IMR-90 (cell line): ENCODE measurements around the gene ALDOB. TPM values are rescaled to one million over a fixed set of nuclear protein-coding genes. Genes with fewer than 3 reads are reported as not detected.

ENCODE experiments used
- ATAC-seq: fragments of 200-7000 bp; cut with Tn5 transposase; 2 replicates; pipeline ENCODE4 v1.9.1; 2020; ENCODE audit warnings: low read depth, mild to moderate bottlenecking, moderate library complexity
- BruUV-seq: library from RNA; stranded (reverse); fragments of 400-500 nt; replicated peaks from 2 replicates; lab custom pipeline; 2021; lab: Mats Ljungman, UMichigan
- CTCF ChIA-PET: fragments of 300-600 bp; formaldehyde crosslinking; extraction: SDS; loops from one replicate; lab custom pipeline; 2021; ENCODE audit warnings: antibody characterized with exemption; lab: Yijun Ruan, JAX
- POLR2A ChIA-PET: fragments of 300-600 bp; sonication (Branson Sonifier 250); formaldehyde crosslinking; loops from one replicate; lab custom pipeline; 2022; ENCODE audit warnings: antibody characterized with exemption; ENCODE audit not compliant: unreplicated experiment; lab: Charles Lee
- DNase-seq: peaks from one replicate; pipeline ENCODE4 v3.0.0; 2013
- H2AFZ ChIP-seq: replicated peaks from 2 replicates; pipeline ENCODE3; 2013; ENCODE audit warnings: low read length, mild to moderate bottlenecking; ENCODE audit not compliant: poor library complexity
- H2AK5ac ChIP-seq: 2 replicates; pipeline ENCODE4 v1.6.1; 2013; ENCODE audit warnings: low read depth, low read length, inconsistent platforms
- H2AK9ac ChIP-seq: replicated peaks from 2 replicates; pipeline ENCODE3; 2013; ENCODE audit warnings: mild to moderate bottlenecking, low read depth, low read length, moderate library complexity; ENCODE audit not compliant: poor library complexity
- H2BK120ac ChIP-seq: 2 replicates; pipeline ENCODE4 v1.6.1; 2013; ENCODE audit warnings: low read depth, low read length, inconsistent platforms
- H2BK15ac ChIP-seq: 3 replicates; pipeline ENCODE4 v1.6.1; 2013; ENCODE audit warnings: low read depth, low read length, inconsistent platforms
- H2BK20ac ChIP-seq: 2 replicates; pipeline ENCODE4 v1.6.1; 2013; ENCODE audit warnings: low read depth, mild to moderate bottlenecking, inconsistent platforms, low read length, moderate library complexity
- H2BK5ac ChIP-seq: 2 replicates; pipeline ENCODE4 v1.6.1; 2013; ENCODE audit warnings: mild to moderate bottlenecking, low read depth, low read length, inconsistent platforms; ENCODE audit not compliant: poor library complexity, severe bottlenecking
- H3K14ac ChIP-seq: replicated peaks from 2 replicates; pipeline ENCODE4 v1.6.1; 2013; ENCODE audit warnings: low read depth, low read length, inconsistent platforms
- H3K18ac ChIP-seq: 2 replicates; pipeline ENCODE4 v1.6.1; 2013; ENCODE audit warnings: low read depth, low read length, control low read depth
- H3K23ac ChIP-seq: 2 replicates; pipeline ENCODE4 v1.6.1; 2013; ENCODE audit warnings: low read depth, low read length, inconsistent platforms
- H3K27ac ChIP-seq: 2 replicates; pipeline ENCODE4 v1.5.1; 2013; ENCODE audit warnings: mild to moderate bottlenecking, control low read depth, low read length; ENCODE audit not compliant: insufficient read depth
- H3K27me3 ChIP-seq: 2 replicates; pipeline ENCODE4 v1.6.1; 2013; ENCODE audit warnings: low read length; ENCODE audit not compliant: control insufficient read depth, insufficient read depth
- H3K36me3 ChIP-seq: 2 replicates; pipeline ENCODE4 v1.6.1; 2013; ENCODE audit warnings: low read length, mixed read lengths; ENCODE audit not compliant: control insufficient read depth, insufficient read depth
- H3K4ac ChIP-seq: 2 replicates; pipeline ENCODE4 v1.6.1; 2013; ENCODE audit warnings: low read depth, low read length, inconsistent platforms
- H3K4me1 ChIP-seq: 2 replicates; pipeline ENCODE4 v1.6.1; 2013; ENCODE audit warnings: low read length, mixed read lengths; ENCODE audit not compliant: control insufficient read depth, insufficient read depth
- H3K4me2 ChIP-seq: 2 replicates; pipeline ENCODE4 v1.6.1; 2013; ENCODE audit warnings: low read depth, mild to moderate bottlenecking, control low read depth, low read length, moderate library complexity
- H3K4me3 ChIP-seq: 2 replicates; pipeline ENCODE4 v1.5.1; 2013; ENCODE audit warnings: low read depth, mild to moderate bottlenecking, control low read depth, low read length, moderate library complexity; ENCODE audit not compliant: insufficient read depth
- H3K56ac ChIP-seq: 2 replicates; pipeline ENCODE4 v1.6.1; 2013; ENCODE audit warnings: low read length, inconsistent platforms; ENCODE audit not compliant: insufficient read depth; ENCODE audit errors: extremely low read depth
- H3K79me1 ChIP-seq, 2 experiments: 2 replicates each; pipeline ENCODE4 v1.6.1; 2013; ENCODE audit warnings: low read length in 2 of 2, inconsistent platforms in 1 of 2, low read depth in 1 of 2
- H3K9ac ChIP-seq: 2 replicates; pipeline ENCODE4 v1.6.1; 2013; ENCODE audit warnings: low read depth, low read length, control low read depth
- H3K9me1 ChIP-seq: 2 replicates; pipeline ENCODE4 v1.6.1; 2013; ENCODE audit warnings: low read length, inconsistent platforms; ENCODE audit not compliant: insufficient read depth
- H3K9me3 ChIP-seq: 2 replicates; pipeline ENCODE4 v1.6.1; 2013; ENCODE audit warnings: low read length; ENCODE audit not compliant: control insufficient read depth, insufficient read depth
- H4K20me1 ChIP-seq: 2 replicates; pipeline ENCODE4 v1.6.1; 2013; ENCODE audit warnings: low read length, inconsistent platforms; ENCODE audit not compliant: insufficient read depth
- H4K5ac ChIP-seq: 2 replicates; pipeline ENCODE4 v1.6.1; 2013; ENCODE audit warnings: mild to moderate bottlenecking, low read depth, low read length, control low read depth
- H4K8ac ChIP-seq, 2 experiments: 2 replicates each; pipeline ENCODE4 v1.6.1; 2013; ENCODE audit warnings: low read depth in 2 of 2, low read length in 2 of 2, control low read depth in 1 of 2, inconsistent platforms in 1 of 2
- H4K91ac ChIP-seq: 2 replicates; pipeline ENCODE4 v1.6.1; 2013; ENCODE audit warnings: low read depth, low read length, inconsistent platforms; ENCODE audit not compliant: insufficient read depth
- BHLHE40 ChIP-seq: fragments of 150-350 bp; IDR thresholded peaks from 2 replicates; pipeline ENCODE4 v1.6.1; 2016; ENCODE audit warnings: mild to moderate bottlenecking, low read depth, low read length
- CEBPB ChIP-seq: IDR thresholded peaks from 2 replicates; pipeline ENCODE4 v1.6.1; 2012; ENCODE audit warnings: low read depth, low read length, improper control_type of control experiment
- CHD1 ChIP-seq: IDR thresholded peaks from 2 replicates; pipeline ENCODE4 v1.6.1; 2012; ENCODE audit warnings: low read depth, low read length, improper control_type of control experiment
- FOS ChIP-seq: fragments of 150-350 bp; IDR thresholded peaks from 2 replicates; pipeline ENCODE4 v1.6.1; 2016; ENCODE audit warnings: low read depth, low read length
- MAFK ChIP-seq: IDR thresholded peaks from 2 replicates; pipeline ENCODE4 v1.6.1; 2012; ENCODE audit warnings: low read depth, low read length, improper control_type of control experiment
- MAZ ChIP-seq: IDR thresholded peaks from 2 replicates; pipeline ENCODE4 v1.6.1; 2012; ENCODE audit warnings: low read depth, mild to moderate bottlenecking, low read length, improper control_type of control experiment, moderate library complexity, borderline replicate concordance
- MXI1 ChIP-seq: IDR thresholded peaks from 2 replicates; pipeline ENCODE4 v1.6.1; 2012; ENCODE audit warnings: low read depth, mild to moderate bottlenecking, low read length, moderate library complexity, borderline replicate concordance
- NFE2L2 ChIP-seq: fragments of 150-350 bp; IDR thresholded peaks from 2 replicates; pipeline ENCODE4 v1.6.1; 2016; ENCODE audit warnings: low read depth, mild to moderate bottlenecking, low read length
- POLR2A ChIP-seq: IDR thresholded peaks from 2 replicates; pipeline ENCODE4 v1.6.1; 2012; ENCODE audit warnings: mild to moderate bottlenecking, low read depth, low read length
- RFX5 ChIP-seq: IDR thresholded peaks from 2 replicates; pipeline ENCODE4 v1.8.0; 2012; ENCODE audit warnings: low read depth, mild to moderate bottlenecking, low read length, moderate library complexity
- SMC3 ChIP-seq: fragments of 150-350 bp; IDR thresholded peaks from 2 replicates; pipeline ENCODE4 v1.6.1; 2016; ENCODE audit warnings: low read depth, mild to moderate bottlenecking, antibody characterized with exemption, low read length, moderate library complexity
- WGBS, 2 experiments: methylation state at CpG; one replicate each; pipeline versions ENCODE4 v1.1.5 to v1.1.7; 2013; ENCODE audit warnings: missing lambda C conversion rate in 2 of 2; ENCODE audit not compliant: insufficient read length in 1 of 2; ENCODE audit errors: extremely low coverage in 2 of 2; 5-methylcytosine and 5-hydroxymethylcytosine counted together
- dilution Hi-C: fragments of 300-500 bp; cut with HindIII; formaldehyde crosslinking; loops from one replicate; pipeline ENCODE4 v1.14.3; 2018; ENCODE audit warnings: low sequenced_read_pairs; ENCODE audit not compliant: unreplicated experiment
- in situ Hi-C: fragments of 300-500 bp; cut with MboI; formaldehyde crosslinking; loops from 3 replicates; pipeline ENCODE4 v1.14.3; 2019; ENCODE audit warnings: low sequenced_read_pairs, inconsistent platforms, mixed read lengths
- intact Hi-C: fragments of 100-400 bp; cut with micrococcal nuclease; formaldehyde crosslinking; loops from 2 replicates; pipeline ENCODE4 v1.10.0; 2022
- polyA plus RNA-seq, 3 experiments: library from polyadenylated mRNA; depleted of rRNA; stranded (reverse); fragments of >200 nt; gene quantifications; 2 replicates each; pipeline ENCODE4 v1.2.3, GENCODE V29; 2012; ENCODE audit warnings: low replicate concordance in 1 of 3
- total RNA-seq: library from RNA; depleted of rRNA; stranded (reverse); fragments of >200 nt; gene quantifications from 2 replicates; pipeline ENCODE4 v1.2.3, GENCODE V29; 2012
- TF ChIP-seq, protein P1 (sequence below): fragments of 150-350 bp; IDR thresholded peaks from 2 replicates; pipeline ENCODE4 v1.6.1; 2017; ENCODE audit warnings: mild to moderate bottlenecking, antibody characterized with exemption, low read length, low read depth
- TF ChIP-seq, protein P2 (sequence below): conservative IDR thresholded peaks from 2 replicates; pipeline ENCODE4 v1.5.1; 2012; ENCODE audit warnings: mild to moderate bottlenecking, low read depth, low read length, improper control_type of control experiment
- TF ChIP-seq, protein P3 (sequence below): fragments of 150-350 bp; IDR thresholded peaks from 2 replicates; pipeline ENCODE4 v1.6.1; 2016; ENCODE audit warnings: low read depth, mild to moderate bottlenecking, low read length, moderate library complexity, borderline replicate concordance

The ALDOB gene
- total and polyA plus RNA-seq, 2 of the 4 experiments (the other 2 are of a cell fraction) = not detected

DNA sequence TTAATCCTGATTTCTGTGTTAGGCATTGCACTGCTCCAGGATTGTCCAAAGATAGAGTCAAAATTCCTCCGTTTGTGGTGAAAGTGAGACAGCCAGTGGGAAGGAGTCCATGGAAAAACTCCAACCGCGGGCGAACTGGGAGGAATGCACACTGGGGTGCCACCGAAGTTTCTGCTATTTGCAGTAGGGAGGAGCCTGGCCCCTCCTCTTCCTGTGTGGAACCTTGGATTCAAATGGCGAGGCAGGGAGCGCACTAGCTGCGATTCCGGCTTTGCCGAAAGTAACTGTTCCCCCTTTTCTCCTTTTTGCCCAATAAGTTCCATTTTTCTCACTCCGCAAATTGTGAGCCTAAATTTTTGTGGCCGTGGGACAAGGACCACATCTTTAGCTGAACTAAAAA is 60.0 kb downstream of the ALDOB start:
- H3K27me3 ChIP-seq = no peaks in the 10 kb centered on the region
- ChIA-PET CTCF (interaction anchor here (1.5 kb wide), 1 partner anchor 13 kb away, joined by 5 read pairs; no protein-coding TSS in a partner anchor), POLR2A (no interaction called here)
- no peak overlapping the region for H4K91ac ChIP-seq
- no peaks in the 10 kb centered on the region for H3K79me1 ChIP-seq
- no peak overlapping the region for H2AFZ ChIP-seq
- no peak overlapping the region for H2BK15ac ChIP-seq
- H3K18ac ChIP-seq = no peak overlapping the region
- H4K5ac ChIP-seq = no peak overlapping the region
- ATAC-seq (no peak), DNase-seq (no peak)
- no peaks in the 10 kb centered on the region for H3K36me3 ChIP-seq
- H3K4me3 ChIP-seq = no peak overlapping the region
- H3K4me2 ChIP-seq = no peak overlapping the region
- H3K27ac ChIP-seq = no peak overlapping the region
- no peak overlapping the region for H2AK5ac ChIP-seq
- no peak overlapping the region for H3K23ac ChIP-seq
- H4K20me1 ChIP-seq = no peaks in the 10 kb centered on the region
- WGBS, 2 experiments = 89% methylated on average over 3 of the region's 12 CpGs; no CpG with 5 or more reads in 1 of the 2 experiments
- H3K14ac ChIP-seq = no peak overlapping the region
- intact Hi-C loops (no loop called here), in situ Hi-C loops (no loop called here), dilution Hi-C loops (no loop called here)
- H3K56ac ChIP-seq = no peak overlapping the region
- no peak overlapping the region for H2BK120ac ChIP-seq
- H3K9ac ChIP-seq = no peak overlapping the region
- no peak overlapping the region for H2AK9ac ChIP-seq
- no TSS peak for BruUV-seq
- 0 out of 2 replicates have a peak, but pooled peaks cover 2% of the 10 kb centered on the region for H3K4me1 ChIP-seq
- H4K8ac ChIP-seq = no peak overlapping the region
- TF ChIP-seq BHLHE40 (no peak), CEBPB (no peak), FOS (no peak), MAFK (no peak), POLR2A (no peak), CHD1 (no peak), NFE2L2 (no peak), MAZ (no peak), MXI1 (no peak), SMC3 (no peak), RFX5 (no peak)
- TF ChIP-seq, protein P1, sequence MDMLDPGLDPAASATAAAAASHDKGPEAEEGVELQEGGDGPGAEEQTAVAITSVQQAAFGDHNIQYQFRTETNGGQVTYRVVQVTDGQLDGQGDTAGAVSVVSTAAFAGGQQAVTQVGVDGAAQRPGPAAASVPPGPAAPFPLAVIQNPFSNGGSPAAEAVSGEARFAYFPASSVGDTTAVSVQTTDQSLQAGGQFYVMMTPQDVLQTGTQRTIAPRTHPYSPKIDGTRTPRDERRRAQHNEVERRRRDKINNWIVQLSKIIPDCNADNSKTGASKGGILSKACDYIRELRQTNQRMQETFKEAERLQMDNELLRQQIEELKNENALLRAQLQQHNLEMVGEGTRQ = no peak
- TF ChIP-seq, protein P2, sequence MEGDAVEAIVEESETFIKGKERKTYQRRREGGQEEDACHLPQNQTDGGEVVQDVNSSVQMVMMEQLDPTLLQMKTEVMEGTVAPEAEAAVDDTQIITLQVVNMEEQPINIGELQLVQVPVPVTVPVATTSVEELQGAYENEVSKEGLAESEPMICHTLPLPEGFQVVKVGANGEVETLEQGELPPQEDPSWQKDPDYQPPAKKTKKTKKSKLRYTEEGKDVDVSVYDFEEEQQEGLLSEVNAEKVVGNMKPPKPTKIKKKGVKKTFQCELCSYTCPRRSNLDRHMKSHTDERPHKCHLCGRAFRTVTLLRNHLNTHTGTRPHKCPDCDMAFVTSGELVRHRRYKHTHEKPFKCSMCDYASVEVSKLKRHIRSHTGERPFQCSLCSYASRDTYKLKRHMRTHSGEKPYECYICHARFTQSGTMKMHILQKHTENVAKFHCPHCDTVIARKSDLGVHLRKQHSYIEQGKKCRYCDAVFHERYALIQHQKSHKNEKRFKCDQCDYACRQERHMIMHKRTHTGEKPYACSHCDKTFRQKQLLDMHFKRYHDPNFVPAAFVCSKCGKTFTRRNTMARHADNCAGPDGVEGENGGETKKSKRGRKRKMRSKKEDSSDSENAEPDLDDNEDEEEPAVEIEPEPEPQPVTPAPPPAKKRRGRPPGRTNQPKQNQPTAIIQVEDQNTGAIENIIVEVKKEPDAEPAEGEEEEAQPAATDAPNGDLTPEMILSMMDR = no peak
- TF ChIP-seq, protein P3, sequence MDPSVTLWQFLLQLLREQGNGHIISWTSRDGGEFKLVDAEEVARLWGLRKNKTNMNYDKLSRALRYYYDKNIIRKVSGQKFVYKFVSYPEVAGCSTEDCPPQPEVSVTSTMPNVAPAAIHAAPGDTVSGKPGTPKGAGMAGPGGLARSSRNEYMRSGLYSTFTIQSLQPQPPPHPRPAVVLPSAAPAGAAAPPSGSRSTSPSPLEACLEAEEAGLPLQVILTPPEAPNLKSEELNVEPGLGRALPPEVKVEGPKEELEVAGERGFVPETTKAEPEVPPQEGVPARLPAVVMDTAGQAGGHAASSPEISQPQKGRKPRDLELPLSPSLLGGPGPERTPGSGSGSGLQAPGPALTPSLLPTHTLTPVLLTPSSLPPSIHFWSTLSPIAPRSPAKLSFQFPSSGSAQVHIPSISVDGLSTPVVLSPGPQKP = no peak
- H3K9me1 ChIP-seq = no peaks in the 10 kb centered on the region
- H2BK20ac ChIP-seq = no peak overlapping the region
- no peaks in the 10 kb centered on the region for H3K9me3 ChIP-seq
- H3K4ac ChIP-seq = no peak overlapping the region
- no peak overlapping the region for H2BK5ac ChIP-seq
